Left lung (tissue), 10 donors: ENCODE data around the gene LLGL2. TPM values are rescaled to one million over a fixed set of nuclear protein-coding genes. Genes with fewer than 3 reads are reported as not detected.

Source experiments
- ATAC-seq: fragments of 200-7000 bp; cut with Tn5 transposase; one replicate; pipeline ENCODE4 v1.9.1; 2020; ENCODE audit warnings: moderate library complexity
- DNase-seq, 4 donors: peaks; one replicate each; pipeline ENCODE4 v3.0.0-alpha.2; 2013 to 2020
- H3K27ac ChIP-seq, 2 donors: fragments of 200-600 bp; sonication (generic) in 1 of 2; one replicate each; pipeline versions ENCODE4 v1.5.0 to v1.8.0; 2020 to 2021
- H3K27me3 ChIP-seq, 2 donors: fragments of 200-600 bp; sonication (generic) in 1 of 2; one replicate each; pipeline versions ENCODE4 v1.5.0 to v1.8.0; 2020 to 2021
- H3K36me3 ChIP-seq, 2 donors: fragments of 200-600 bp; sonication (generic) in 1 of 2; one replicate each; pipeline versions ENCODE4 v1.5.0 to v1.8.0; 2020 to 2021
- H3K4me1 ChIP-seq, 2 donors: fragments of 200-600 bp; one replicate each; pipeline ENCODE4 v1.8.0; 2021
- H3K4me3 ChIP-seq, 2 donors: fragments of 200-600 bp; sonication (generic) in 1 of 2; one replicate each; pipeline versions ENCODE4 v1.5.0 to v1.8.0; 2020 to 2021; ENCODE audit warnings: mild to moderate bottlenecking in 1 of 2
- H3K9me3 ChIP-seq, 2 donors: fragments of 200-600 bp; sonication (generic) in 1 of 2; one replicate each; pipeline versions ENCODE4 v1.5.0 to v1.8.0; 2020 to 2021
- CTCF ChIP-seq, 2 donors: fragments of 200-600 bp; sonication (generic) in 1 of 2; IDR thresholded peaks; one replicate each; pipeline versions ENCODE4 v1.5.0 to v1.8.0; 2021; ENCODE audit warnings: antibody characterized with exemption in 2 of 2
- intact Hi-C, 2 donors: fragments of 100-400 bp; cut with DNase I; formaldehyde crosslinking; loops; one replicate each; pipeline versions ENCODE4 v1.11.2 to v1.14.2; 2022
- polyA plus RNA-seq, 6 donors: library from polyadenylated mRNA; unstranded; fragments of 120-200 nt; gene quantifications; one replicate each; pipeline ENCODE4 v1.2.1, GENCODE V29; 2013; ENCODE audit not compliant: insufficient read length in 6 of 6
- total RNA-seq, 2 donors: library from RNA; stranded (reverse); fragmentation: NEBNext Ultra II Directional; extraction: Animal tissue kit (Norgen Biotek cat#: 25700); gene quantifications; one replicate each; pipeline ENCODE4 v1.2.1, GENCODE V29; 2021
- donor health status: DM: no; HTN: yes; CAD: no.
- donor health status: DM: no; HTN: no; CAD: no.

Gene LLGL2
- total and polyA plus RNA-seq, 8 donors, result 38.0 to 173 (median 53.1) TPM

- intact Hi-C loops, result no loop called here
- H3K27me3 ChIP-seq, result no peaks in the 10 kb centered on the region
- peaks cover 0 to 71% of the 10 kb centered on the region in 2 donors for H3K36me3 ChIP-seq
- H3K27ac ChIP-seq, result peak overlapping the region in 1 of 2 donors; percentile 78
- H3K4me1 ChIP-seq, result peaks cover 0 to 13% of the 10 kb centered on the region in 2 donors
- peak; percentile 66 for ATAC-seq
- TF ChIP-seq CTCF (IDR thresholded peaks at IDR 0.05), result no peak
- H3K9me3 ChIP-seq, result no peaks in the 10 kb centered on the region
- H3K4me3 ChIP-seq, result no peak overlapping the region
- peak in 3 of 4 donors; percentile 23 to 81 (median 78) for DNase-seq
Measured at GRCh38 chr17:75571197-75571884, 45.8 kb downstream of the LLGL2 start.

GRCh38 chr17:75571885-75572215 lies 46.4 kb downstream of the LLGL2 start:
- intact Hi-C loops, result no loop called here
- no peak for TF ChIP-seq CTCF (IDR thresholded peaks at IDR 0.05)
- Histone ChIP-seq H3K4me1 (peaks cover 0 to 13% of the 10 kb centered on the region in 2 donors), H3K27ac (peak overlapping the region in 1 of 2 donors; percentile 78), H3K27me3 (no peaks in the 10 kb centered on the region), H3K9me3 (no peaks in the 10 kb centered on the region), H3K4me3 (no peak overlapping the region), H3K36me3 (peaks cover 0 to 71% of the 10 kb centered on the region in 2 donors)
- ATAC-seq (no peak), DNase-seq (peak in 1 of 4 donors; percentile 51)

GRCh38 chr17:75572713-75573539 lies 47.4 kb downstream of the LLGL2 start:
- intact Hi-C loops, result no loop called here
- DNase-seq (peak in 1 of 4 donors; percentile 67), ATAC-seq (no peak)
- Histone ChIP-seq H3K9me3 (no peaks in the 10 kb centered on the region), H3K4me1 (peaks cover 0 to 13% of the 10 kb centered on the region in 2 donors), H3K27ac (no peak overlapping the region), H3K4me3 (no peak overlapping the region), H3K36me3 (peaks cover 0 to 66% of the 10 kb centered on the region in 2 donors), H3K27me3 (no peaks in the 10 kb centered on the region)
- no peak for TF ChIP-seq CTCF (IDR thresholded peaks at IDR 0.05)

- Histone ChIP-seq H3K27me3 (no peaks in the 10 kb centered on the region), H3K9me3 (no peaks in the 10 kb centered on the region), H3K36me3 (peaks cover 0 to 59% of the 10 kb centered on the region in 2 donors), H3K4me3 (no peak overlapping the region), H3K27ac (no peak overlapping the region), H3K4me1 (peaks cover 0 to 13% of the 10 kb centered on the region in 2 donors)
- intact Hi-C loops, result no loop called here
- DNase-seq (no peak), ATAC-seq (no peak)
- TF ChIP-seq CTCF (IDR thresholded peaks at IDR 0.05), result no peak
Measured at GRCh38 chr17:75573540-75573957, 48.1 kb downstream of the LLGL2 start.

GRCh38 chr17:75573994-75574393 lies 48.5 kb downstream of the LLGL2 start:
- peaks cover 0 to 55% of the 10 kb centered on the region in 2 donors for H3K36me3 ChIP-seq
- intact Hi-C loops, result no loop called here
- no peak for DNase-seq

More at GRCh38 chr17:75573994-75574393, 48.5 kb downstream of the LLGL2 start:
- H3K27me3 ChIP-seq, result no peaks in the 10 kb centered on the region
- H3K4me3 ChIP-seq, result no peak overlapping the region
- H3K4me1 ChIP-seq, result peaks cover 0 to 17% of the 10 kb centered on the region in 2 donors
- H3K9me3 ChIP-seq, result no peaks in the 10 kb centered on the region
- no peak for ATAC-seq
- H3K27ac ChIP-seq, result no peak overlapping the region
- TF ChIP-seq CTCF (IDR thresholded peaks at IDR 0.05), result no peak
